ENCODE data around the gene CLDN10.

DNA sequence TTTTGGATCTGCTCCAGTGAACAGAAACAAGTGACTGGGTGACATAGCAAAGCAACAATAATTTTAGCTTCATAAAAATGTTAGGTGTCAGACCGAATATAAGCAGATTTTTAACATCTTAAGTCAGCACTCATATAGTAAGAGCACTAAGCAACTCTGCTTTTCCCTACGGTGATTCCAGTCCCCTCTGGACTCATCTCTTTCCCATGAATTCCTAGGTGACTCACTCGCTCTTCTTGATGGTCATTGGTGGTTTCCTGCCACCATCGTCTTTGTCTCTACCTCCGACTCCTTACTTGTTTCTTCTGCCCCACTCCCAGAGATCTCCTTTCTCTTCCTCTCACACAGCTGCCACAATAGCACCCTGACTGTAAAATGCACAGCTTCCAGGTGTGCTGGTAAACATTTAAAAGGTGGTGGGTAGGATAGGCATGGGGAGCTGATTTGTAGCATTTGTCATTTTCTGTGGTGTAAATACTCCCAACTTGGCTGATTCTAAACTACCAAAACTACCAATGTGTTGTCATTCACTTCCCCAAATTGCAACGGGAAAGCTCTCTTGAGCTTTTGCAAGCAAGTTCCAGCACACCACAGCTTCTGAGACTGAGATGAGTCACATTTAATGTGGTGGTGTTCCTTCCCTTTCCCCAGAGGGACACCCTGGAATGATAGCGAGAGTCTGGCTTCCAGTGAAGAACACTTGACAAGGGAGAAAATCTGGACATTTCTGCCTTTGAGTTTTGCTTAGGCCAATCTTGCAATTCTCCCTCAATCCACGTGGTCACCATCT lies 42.8 kb upstream of the CLDN10 start:
- TF ChIP-seq CREB1 (CRISPR knock-in tag; IDR thresholded peaks at IDR 0.05) = no peak
- no peak for TF ChIP-seq GABPB1 (CRISPR knock-in tag; IDR thresholded peaks at IDR 0.05)
- TF ChIP-seq, protein P1, sequence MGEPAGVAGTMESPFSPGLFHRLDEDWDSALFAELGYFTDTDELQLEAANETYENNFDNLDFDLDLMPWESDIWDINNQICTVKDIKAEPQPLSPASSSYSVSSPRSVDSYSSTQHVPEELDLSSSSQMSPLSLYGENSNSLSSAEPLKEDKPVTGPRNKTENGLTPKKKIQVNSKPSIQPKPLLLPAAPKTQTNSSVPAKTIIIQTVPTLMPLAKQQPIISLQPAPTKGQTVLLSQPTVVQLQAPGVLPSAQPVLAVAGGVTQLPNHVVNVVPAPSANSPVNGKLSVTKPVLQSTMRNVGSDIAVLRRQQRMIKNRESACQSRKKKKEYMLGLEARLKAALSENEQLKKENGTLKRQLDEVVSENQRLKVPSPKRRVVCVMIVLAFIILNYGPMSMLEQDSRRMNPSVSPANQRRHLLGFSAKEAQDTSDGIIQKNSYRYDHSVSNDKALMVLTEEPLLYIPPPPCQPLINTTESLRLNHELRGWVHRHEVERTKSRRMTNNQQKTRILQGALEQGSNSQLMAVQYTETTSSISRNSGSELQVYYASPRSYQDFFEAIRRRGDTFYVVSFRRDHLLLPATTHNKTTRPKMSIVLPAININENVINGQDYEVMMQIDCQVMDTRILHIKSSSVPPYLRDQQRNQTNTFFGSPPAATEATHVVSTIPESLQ (CRISPR knock-in tag; IDR thresholded peaks at IDR 0.05) = no peak
- no peak for TF ChIP-seq ZNF121 (CRISPR knock-in tag; IDR thresholded peaks at IDR 0.05)
- TF ChIP-seq JAZF1 (CRISPR knock-in tag; IDR thresholded peaks at IDR 0.05) = no peak
- TF ChIP-seq, protein P2, sequence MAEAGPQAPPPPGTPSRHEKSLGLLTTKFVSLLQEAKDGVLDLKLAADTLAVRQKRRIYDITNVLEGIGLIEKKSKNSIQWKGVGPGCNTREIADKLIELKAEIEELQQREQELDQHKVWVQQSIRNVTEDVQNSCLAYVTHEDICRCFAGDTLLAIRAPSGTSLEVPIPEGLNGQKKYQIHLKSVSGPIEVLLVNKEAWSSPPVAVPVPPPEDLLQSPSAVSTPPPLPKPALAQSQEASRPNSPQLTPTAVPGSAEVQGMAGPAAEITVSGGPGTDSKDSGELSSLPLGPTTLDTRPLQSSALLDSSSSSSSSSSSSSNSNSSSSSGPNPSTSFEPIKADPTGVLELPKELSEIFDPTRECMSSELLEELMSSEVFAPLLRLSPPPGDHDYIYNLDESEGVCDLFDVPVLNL (CRISPR knock-in tag; IDR thresholded peaks at IDR 0.05; ENCODE audit: borderline replicate concordance, low read depth) = no peak
- TF ChIP-seq, protein P3, sequence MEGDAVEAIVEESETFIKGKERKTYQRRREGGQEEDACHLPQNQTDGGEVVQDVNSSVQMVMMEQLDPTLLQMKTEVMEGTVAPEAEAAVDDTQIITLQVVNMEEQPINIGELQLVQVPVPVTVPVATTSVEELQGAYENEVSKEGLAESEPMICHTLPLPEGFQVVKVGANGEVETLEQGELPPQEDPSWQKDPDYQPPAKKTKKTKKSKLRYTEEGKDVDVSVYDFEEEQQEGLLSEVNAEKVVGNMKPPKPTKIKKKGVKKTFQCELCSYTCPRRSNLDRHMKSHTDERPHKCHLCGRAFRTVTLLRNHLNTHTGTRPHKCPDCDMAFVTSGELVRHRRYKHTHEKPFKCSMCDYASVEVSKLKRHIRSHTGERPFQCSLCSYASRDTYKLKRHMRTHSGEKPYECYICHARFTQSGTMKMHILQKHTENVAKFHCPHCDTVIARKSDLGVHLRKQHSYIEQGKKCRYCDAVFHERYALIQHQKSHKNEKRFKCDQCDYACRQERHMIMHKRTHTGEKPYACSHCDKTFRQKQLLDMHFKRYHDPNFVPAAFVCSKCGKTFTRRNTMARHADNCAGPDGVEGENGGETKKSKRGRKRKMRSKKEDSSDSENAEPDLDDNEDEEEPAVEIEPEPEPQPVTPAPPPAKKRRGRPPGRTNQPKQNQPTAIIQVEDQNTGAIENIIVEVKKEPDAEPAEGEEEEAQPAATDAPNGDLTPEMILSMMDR (IDR thresholded peaks at IDR 0.05) = no peak
- TF ChIP-seq, protein P4, sequence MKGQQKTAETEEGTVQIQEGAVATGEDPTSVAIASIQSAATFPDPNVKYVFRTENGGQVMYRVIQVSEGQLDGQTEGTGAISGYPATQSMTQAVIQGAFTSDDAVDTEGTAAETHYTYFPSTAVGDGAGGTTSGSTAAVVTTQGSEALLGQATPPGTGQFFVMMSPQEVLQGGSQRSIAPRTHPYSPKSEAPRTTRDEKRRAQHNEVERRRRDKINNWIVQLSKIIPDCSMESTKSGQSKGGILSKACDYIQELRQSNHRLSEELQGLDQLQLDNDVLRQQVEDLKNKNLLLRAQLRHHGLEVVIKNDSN (CRISPR knock-in tag; IDR thresholded peaks at IDR 0.05) = no peak
- no peak for TF ChIP-seq NR2C2 (CRISPR knock-in tag; IDR thresholded peaks at IDR 0.05)
- no peak for TF ChIP-seq NR1H2 (CRISPR knock-in tag; IDR thresholded peaks at IDR 0.05)
- TF ChIP-seq SP1 (CRISPR knock-in tag; conservative IDR thresholded peaks at IDR 0.05) = no peak
- no peak for TF ChIP-seq JUN (CRISPR knock-in tag; IDR thresholded peaks at IDR 0.05)
- TF ChIP-seq CREM (CRISPR knock-in tag; IDR thresholded peaks at IDR 0.05) = no peak

Measured in WTC11 (cell line).